Measurements from ENCODE around the gene CTAG1A.

CTAG1A gene

GRCh38 chrX:154592505-154592904, 7.6 kb downstream of the CTAG1A start:
- Histone ChIP-seq H3K79me2 (ENCODE audit: insufficient read depth, low read length) (no peaks in the 10 kb centered on the region), H2AFZ (ENCODE audit: low read length) (no peak overlapping the region), H3K27me3 (ENCODE audit: insufficient read depth, low read length, poor library complexity, severe bottlenecking) (no peaks in the 10 kb centered on the region), H3K36me3 (ENCODE audit: insufficient read depth, low read length) (no peaks in the 10 kb centered on the region), H3K9me2 (replicated peaks; ENCODE audit: low read depth, low read length) (no peaks in the 10 kb centered on the region), H3K4me1 (ENCODE audit: insufficient read depth, low read length, poor library complexity, severe bottlenecking) (no peaks in the 10 kb centered on the region), H3K9ac (ENCODE audit: low read depth, low read length, poor library complexity, severe bottlenecking) (no peak overlapping the region), H3K9me3 (ENCODE audit: insufficient read depth, low read depth, low read length) (no peaks in the 10 kb centered on the region), H4K20me1 (ENCODE audit: insufficient read depth, low read length, poor library complexity, severe bottlenecking) (no peaks in the 10 kb centered on the region), H3F3A (ENCODE audit: low read depth) (no peaks in the 10 kb centered on the region), H3K4me2 (ENCODE audit: low read depth, low read length, poor library complexity, severe bottlenecking) (no peak overlapping the region), H3K4me3 (ENCODE audit: low read length, poor library complexity, severe bottlenecking) (no peak overlapping the region)
- no peak for TF ChIP-seq EZH2phosphoT487 (IDR thresholded peaks at IDR 0.05; ENCODE audit: borderline replicate concordance)
- TF ChIP-seq CTCF (conservative IDR thresholded peaks at IDR 0.05; ENCODE audit: low read length) = no peak

- Histone ChIP-seq H3K36me3 (ENCODE audit: insufficient read depth, low read length) (no peaks in the 10 kb centered on the region), H2AFZ (ENCODE audit: low read length) (no peak overlapping the region), H3F3A (ENCODE audit: low read depth) (no peaks in the 10 kb centered on the region), H3K4me3 (ENCODE audit: low read length, poor library complexity, severe bottlenecking) (no peak overlapping the region), H3K79me2 (ENCODE audit: insufficient read depth, low read length) (no peaks in the 10 kb centered on the region), H3K27me3 (ENCODE audit: insufficient read depth, low read length, poor library complexity, severe bottlenecking) (no peaks in the 10 kb centered on the region), H3K4me2 (ENCODE audit: low read depth, low read length, poor library complexity, severe bottlenecking) (no peak overlapping the region), H3K9ac (ENCODE audit: low read depth, low read length, poor library complexity, severe bottlenecking) (no peak overlapping the region), H4K20me1 (ENCODE audit: insufficient read depth, low read length, poor library complexity, severe bottlenecking) (no peaks in the 10 kb centered on the region), H3K4me1 (ENCODE audit: insufficient read depth, low read length, poor library complexity, severe bottlenecking) (no peaks in the 10 kb centered on the region), H3K9me3 (ENCODE audit: insufficient read depth, low read depth, low read length) (no peaks in the 10 kb centered on the region), H3K9me2 (replicated peaks; ENCODE audit: low read depth, low read length) (no peaks in the 10 kb centered on the region)
- no peak for TF ChIP-seq CTCF (conservative IDR thresholded peaks at IDR 0.05; ENCODE audit: low read length)
- no peak for TF ChIP-seq EZH2phosphoT487 (IDR thresholded peaks at IDR 0.05; ENCODE audit: borderline replicate concordance)
Measured at GRCh38 chrX:154593201-154593600, 8.3 kb downstream of the CTAG1A start.

GRCh38 chrX:154594491-154594890, 9.6 kb downstream of the CTAG1A start:
- Histone ChIP-seq H3K36me3 (ENCODE audit: insufficient read depth, low read length) (no peaks in the 10 kb centered on the region), H3K9me2 (replicated peaks; ENCODE audit: low read depth, low read length) (no peaks in the 10 kb centered on the region), H3K9ac (ENCODE audit: low read depth, low read length, poor library complexity, severe bottlenecking) (no peak overlapping the region), H3K27me3 (ENCODE audit: insufficient read depth, low read length, poor library complexity, severe bottlenecking) (no peaks in the 10 kb centered on the region), H4K20me1 (ENCODE audit: insufficient read depth, low read length, poor library complexity, severe bottlenecking) (no peaks in the 10 kb centered on the region), H3K4me1 (ENCODE audit: insufficient read depth, low read length, poor library complexity, severe bottlenecking) (no peaks in the 10 kb centered on the region), H2AFZ (ENCODE audit: low read length) (no peak overlapping the region), H3K4me2 (ENCODE audit: low read depth, low read length, poor library complexity, severe bottlenecking) (no peak overlapping the region), H3K9me3 (ENCODE audit: insufficient read depth, low read depth, low read length) (no peaks in the 10 kb centered on the region), H3K4me3 (ENCODE audit: low read length, poor library complexity, severe bottlenecking) (no peak overlapping the region), H3F3A (ENCODE audit: low read depth) (no peaks in the 10 kb centered on the region), H3K79me2 (ENCODE audit: insufficient read depth, low read length) (no peaks in the 10 kb centered on the region)
- TF ChIP-seq CTCF (conservative IDR thresholded peaks at IDR 0.05; ENCODE audit: low read length) = no peak
- TF ChIP-seq EZH2phosphoT487 (IDR thresholded peaks at IDR 0.05; ENCODE audit: borderline replicate concordance) = no peak
